Gastrocnemius medialis (tissue), 4 donors: ENCODE data around the gene GPR62. TPM values are rescaled to one million over a fixed set of nuclear protein-coding genes. Genes with fewer than 3 reads are reported as not detected.

Experiments
- ATAC-seq, 2 donors: fragments of 150-250 bp; one replicate each; pipeline ENCODE4 v1.9.1; 2016
- DNase-seq, 2 donors: peaks; one replicate each; pipeline ENCODE4 v3.0.0-alpha.2; 2019
- H3K27ac ChIP-seq, 4 donors: fragments of 200-600 bp; sonication (generic); 1 replicate in 1 of 4; 2 replicates in 3 of 4; pipeline ENCODE4 v1.5.1; 2016 to 2018; ENCODE audit warnings: mild to moderate bottlenecking in 2 of 4, moderate library complexity in 1 of 4
- H3K27me3 ChIP-seq, 3 donors: fragments of 200-600 bp; sonication (generic) in 2 of 3; 1 replicate in 1 of 3; 2 replicates in 2 of 3; pipeline versions ENCODE4 v1.5.1 to v1.6.0; 2016 to 2019; ENCODE audit warnings: mild to moderate bottlenecking in 1 of 3, moderate library complexity in 1 of 3
- H3K36me3 ChIP-seq, 2 donors: fragments of 200-600 bp; sonication (generic) in 1 of 2; one replicate each; pipeline ENCODE4 v1.5.1; 2017 to 2018
- H3K4me1 ChIP-seq, 2 donors: fragments of 200-600 bp; sonication (generic) in 1 of 2; one replicate each; pipeline ENCODE4 v1.5.1; 2016 to 2017; ENCODE audit warnings: mild to moderate bottlenecking in 2 of 2
- H3K4me3 ChIP-seq, 4 donors: fragments of 200-600 bp; sonication (generic) in 3 of 4; 1 replicate in 1 of 4; 2 replicates in 3 of 4; pipeline ENCODE4 v1.5.1; 2016 to 2019; ENCODE audit warnings: mild to moderate bottlenecking in 2 of 4
- H3K9me3 ChIP-seq, 3 donors: fragments of 200-600 bp; sonication (generic) in 2 of 3; 1 replicate in 1 of 3; 2 replicates in 2 of 3; pipeline ENCODE4 v1.5.1; 2016 to 2019
- CTCF ChIP-seq, 5 experiments: fragments of 450-650 bp in 3 of 5; fragments of 200-600 bp in 2 of 5; sonication (generic) in 2 of 5; IDR thresholded peaks in 4 of 5; conservative IDR thresholded peaks in 1 of 5; 1 replicate in 4 of 5; 2 replicates in 1 of 5; pipeline ENCODE4 v1.5.1; 2016 to 2019; ENCODE audit warnings: antibody characterized with exemption in 5 of 5, mild to moderate bottlenecking in 3 of 5, moderate library complexity in 3 of 5
- POLR2A ChIP-seq, 2 donors: fragments of 450-650 bp; IDR thresholded peaks; one replicate each; pipeline ENCODE4 v1.6.1; 2017; ENCODE audit warnings: antibody characterized with exemption in 2 of 2, mild to moderate bottlenecking in 2 of 2, moderate library complexity in 2 of 2
- in situ Hi-C, 4 donors: fragments of 200-750 bp; cut with MboI; loops; one replicate each; pipeline versions ENCODE4 v1.15.0 to v1.8.0; 2017; ENCODE audit warnings: low sequenced_read_pairs in 4 of 4
- intact Hi-C: fragments of 100-400 bp; cut with DNase I; formaldehyde crosslinking; loops from one replicate; pipeline ENCODE4 v1.15.1; 2023; ENCODE audit warnings: low total_unique reads
- total RNA-seq, 4 donors: library from RNA; depleted of rRNA; stranded (reverse); fragments of >200 nt; gene quantifications; one replicate each; pipeline versions ENCODE4 v1.1.0 to v1.2.3, GENCODE V29; 2016

GPR62 gene
- total RNA-seq, 4 donors from 2014 or later: 0.18 to 2.5 (median 0.37) TPM

GRCh38 chr3:52002748-52003147 is 47.6 kb downstream of the GPR62 start:
- TF ChIP-seq POLR2A (IDR thresholded peaks at IDR 0.05) (no peak), CTCF (IDR thresholded peaks at IDR 0.05 in 4 of 5, conservative IDR thresholded peaks at IDR 0.05 in 1 of 5) (no peak)
- in situ Hi-C loops: loop anchor here (5.0 to 10.0 kb wide), 4 partner anchors 50 to 140 kb away; partner anchors contain the start of gene DUSP7 (in 3 of the 4)
- H3K4me1 ChIP-seq: peaks cover 34 to 41% of the 10 kb centered on the region in 2 donors
- no peak overlapping the region for H3K4me3 ChIP-seq
- H3K9me3 ChIP-seq: no peaks in the 10 kb centered on the region
- intact Hi-C loops: loop anchor here (10.0 kb wide), 1 partner anchor 332 kb away; no protein-coding TSS in a partner anchor
- DNase-seq (no peak), ATAC-seq (no peak)
- H3K27ac ChIP-seq: no peak overlapping the region
- H3K36me3 ChIP-seq: no peaks in the 10 kb centered on the region
- no peaks in the 10 kb centered on the region for H3K27me3 ChIP-seq

- Histone ChIP-seq H3K4me3 (no peak overlapping the region), H3K27ac (peak overlapping the region; percentile 26 to 82 (median 68)), H3K4me1 (peaks cover 36 to 45% of the 10 kb centered on the region in 2 donors), H3K27me3 (no peaks in the 10 kb centered on the region), H3K9me3 (no peaks in the 10 kb centered on the region), H3K36me3 (no peaks in the 10 kb centered on the region)
- ATAC-seq: peak in 1 of 2 donors; percentile 36
- intact Hi-C loops (loop anchor here (10.0 kb wide), 1 partner anchor 331 kb away; no protein-coding TSS in a partner anchor), in situ Hi-C loops (loop anchor here (5.0 to 10.0 kb wide), 4 partner anchors 48 to 138 kb away; partner anchors contain the start of gene DUSP7 (in 3 of the 4))
- peak in 1 of 2 donors; percentile 58 for DNase-seq
- TF ChIP-seq POLR2A (IDR thresholded peaks at IDR 0.05): no peak
- TF ChIP-seq CTCF (IDR thresholded peaks at IDR 0.05 in 4 of 5, conservative IDR thresholded peaks at IDR 0.05 in 1 of 5): peak; percentile 68 to 84 (median 76)
Measured at GRCh38 chr3:52004163-52004787, 49.1 kb downstream of the GPR62 start.

- peaks cover 40 to 45% of the 10 kb centered on the region in 2 donors for H3K4me1 ChIP-seq
- TF ChIP-seq POLR2A (IDR thresholded peaks at IDR 0.05) (no peak), CTCF (IDR thresholded peaks at IDR 0.05 in 4 of 5, conservative IDR thresholded peaks at IDR 0.05 in 1 of 5) (no peak)
- intact Hi-C loops (loop anchor here (10.0 kb wide), 1 partner anchor 330 kb away; no protein-coding TSS in a partner anchor), in situ Hi-C loops (loop anchor here (5.0 to 10.0 kb wide), 4 partner anchors 47 to 137 kb away; partner anchors contain the start of gene DUSP7 (in 3 of the 4))
- no peaks in the 10 kb centered on the region for H3K36me3 ChIP-seq
- no peaks in the 10 kb centered on the region for H3K9me3 ChIP-seq
- H3K27me3 ChIP-seq: no peaks in the 10 kb centered on the region
- H3K4me3 ChIP-seq: no peak overlapping the region
- peak overlapping the region; percentile 26 to 82 (median 68) for H3K27ac ChIP-seq
- peak in 1 of 2 donors; percentile 9 for ATAC-seq
- no peak for DNase-seq
Measured at GRCh38 chr3:52004906-52005395, 49.8 kb downstream of the GPR62 start.

GRCh38 chr3:52005571-52005986 is 50.4 kb downstream of the GPR62 start:
- Histone ChIP-seq H3K27ac (peak overlapping the region; percentile 26 to 82 (median 68)), H3K4me3 (no peak overlapping the region)
- no peak for TF ChIP-seq POLR2A (IDR thresholded peaks at IDR 0.05)
- no peak for TF ChIP-seq CTCF (IDR thresholded peaks at IDR 0.05 in 4 of 5, conservative IDR thresholded peaks at IDR 0.05 in 1 of 5)

More at GRCh38 chr3:52005571-52005986, 50.4 kb downstream of the GPR62 start:
- H3K27me3 ChIP-seq: no peaks in the 10 kb centered on the region
- intact Hi-C loops: loop anchor here (10.0 kb wide), 1 partner anchor 329 kb away; no protein-coding TSS in a partner anchor
- H3K9me3 ChIP-seq: no peaks in the 10 kb centered on the region
- no peaks in the 10 kb centered on the region for H3K36me3 ChIP-seq
- H3K4me1 ChIP-seq: peaks cover 40 to 45% of the 10 kb centered on the region in 2 donors
- ATAC-seq (no peak), DNase-seq (no peak)
- in situ Hi-C loops: loop anchor here in 2 of 4 donors (10.0 kb wide), 1 partner anchor 49 kb away; the partner anchor contains the start of gene DUSP7 (in 2 of the 2)
